HG03432 (cell line): Measurements from ENCODE around the gene ARHGAP9.
"Not testable (repeated sequence)": the region's sequence is repeated elsewhere in the genome, so short reads cannot be mapped to it uniquely, and the experiment has no call there.

ENCODE experiments used
- ATAC-seq: cut with Tn5 transposase; IDR thresholded peaks from one replicate; pipeline ENCODE4 v1.9.1; 2021; ENCODE audit warnings: mild to moderate bottlenecking, moderate library complexity; ENCODE audit not compliant: unreplicated experiment

Gene ARHGAP9

DNA sequence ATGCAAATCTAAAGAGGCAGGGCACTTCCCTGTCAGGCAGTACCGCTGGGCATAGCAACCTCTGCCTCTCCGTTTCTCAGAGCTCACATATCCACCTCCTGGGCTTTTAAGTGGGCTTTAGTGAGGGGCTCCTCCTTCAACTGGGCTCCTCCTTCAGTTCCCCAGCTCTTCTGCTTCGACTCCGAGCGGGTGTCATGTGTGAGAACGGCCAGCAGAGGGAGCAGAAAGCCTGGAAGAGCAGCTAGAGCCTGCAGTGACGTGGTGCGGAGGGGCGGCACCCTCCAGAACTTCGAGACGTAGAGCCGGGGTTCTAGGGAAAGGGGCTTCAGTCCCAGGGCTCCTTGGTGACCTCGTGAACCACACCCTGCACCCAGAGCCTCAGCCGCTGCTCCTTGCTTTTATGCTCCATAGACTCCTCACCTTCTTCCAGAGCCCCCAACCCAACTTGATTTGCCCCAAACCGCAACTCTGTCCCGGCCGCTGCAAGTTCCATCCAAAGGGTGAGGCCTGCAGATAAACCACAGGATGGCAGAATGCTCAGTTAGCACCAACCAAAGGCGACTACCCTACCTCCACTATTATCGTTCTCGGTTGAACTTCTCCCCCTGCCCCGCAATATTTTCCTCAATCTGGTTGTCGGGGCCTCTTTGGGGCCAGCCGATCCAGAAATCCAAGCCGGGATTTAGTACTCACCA is 20.5 kb downstream of the ARHGAP9 start:
- ATAC-seq = peak; percentile 47

DNA sequence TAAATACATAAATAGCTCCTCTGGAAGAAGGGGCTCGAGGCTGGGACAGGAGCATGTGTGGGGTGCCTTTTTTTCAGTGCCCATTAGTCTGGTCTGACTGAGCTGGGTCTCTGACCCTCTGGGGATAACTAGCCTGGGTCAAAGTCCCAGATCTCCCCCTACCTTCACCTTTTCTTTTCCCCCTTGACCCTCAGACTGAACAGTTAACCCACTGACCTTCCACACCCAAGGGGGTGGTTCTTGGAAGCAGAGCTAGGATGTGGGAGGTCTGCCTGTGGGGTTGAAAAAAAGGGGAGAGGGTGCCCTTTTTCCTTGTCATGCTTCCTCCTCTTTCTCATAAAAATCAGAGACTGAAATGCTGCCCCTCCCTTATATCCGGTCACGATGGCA is 21.0 kb downstream of the ARHGAP9 start:
- ATAC-seq = no peak

DNA sequence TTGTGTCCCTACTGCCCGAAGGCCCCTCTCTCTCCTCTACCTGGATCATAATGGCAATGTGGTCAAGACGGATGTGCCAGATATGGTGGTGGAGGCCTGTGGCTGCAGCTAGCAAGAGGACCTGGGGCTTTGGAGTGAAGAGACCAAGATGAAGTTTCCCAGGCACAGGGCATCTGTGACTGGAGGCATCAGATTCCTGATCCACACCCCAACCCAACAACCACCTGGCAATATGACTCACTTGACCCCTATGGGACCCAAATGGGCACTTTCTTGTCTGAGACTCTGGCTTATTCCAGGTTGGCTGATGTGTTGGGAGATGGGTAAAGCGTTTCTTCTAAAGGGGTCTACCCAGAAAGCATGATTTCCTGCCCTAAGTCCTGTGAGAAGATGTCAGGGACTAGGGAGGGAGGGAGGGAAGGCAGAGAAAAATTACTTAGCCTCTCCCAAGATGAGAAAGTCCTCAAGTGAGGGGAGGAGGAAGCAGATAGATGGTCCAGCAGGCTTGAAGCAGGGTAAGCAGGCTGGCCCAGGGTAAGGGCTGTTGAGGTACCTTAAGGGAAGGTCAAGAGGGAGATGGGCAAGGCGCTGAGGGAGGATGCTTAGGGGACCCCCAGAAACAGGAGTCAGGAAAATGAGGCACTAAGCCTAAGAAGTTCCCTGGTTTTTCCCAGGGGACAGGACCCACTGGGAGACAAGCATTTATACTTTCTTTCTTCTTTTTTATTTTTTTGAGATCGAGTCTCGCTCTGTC is 22.8 kb downstream of the ARHGAP9 start:
- no peak for ATAC-seq

DNA sequence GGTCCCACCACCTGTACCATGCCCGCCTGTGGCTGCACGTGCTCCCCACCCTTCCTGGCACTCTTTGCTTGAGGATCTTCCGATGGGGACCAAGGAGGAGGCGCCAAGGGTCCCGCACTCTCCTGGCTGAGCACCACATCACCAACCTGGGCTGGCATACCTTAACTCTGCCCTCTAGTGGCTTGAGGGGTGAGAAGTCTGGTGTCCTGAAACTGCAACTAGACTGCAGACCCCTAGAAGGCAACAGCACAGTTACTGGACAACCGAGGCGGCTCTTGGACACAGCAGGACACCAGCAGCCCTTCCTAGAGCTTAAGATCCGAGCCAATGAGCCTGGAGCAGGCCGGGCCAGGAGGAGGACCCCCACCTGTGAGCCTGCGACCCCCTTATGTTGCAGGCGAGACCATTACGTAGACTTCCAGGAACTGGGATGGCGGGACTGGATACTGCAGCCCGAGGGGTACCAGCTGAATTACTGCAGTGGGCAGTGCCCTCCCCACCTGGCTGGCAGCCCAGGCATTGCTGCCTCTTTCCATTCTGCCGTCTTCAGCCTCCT is 23.4 kb downstream of the ARHGAP9 start:
- peak; percentile 27 for ATAC-seq

DNA sequence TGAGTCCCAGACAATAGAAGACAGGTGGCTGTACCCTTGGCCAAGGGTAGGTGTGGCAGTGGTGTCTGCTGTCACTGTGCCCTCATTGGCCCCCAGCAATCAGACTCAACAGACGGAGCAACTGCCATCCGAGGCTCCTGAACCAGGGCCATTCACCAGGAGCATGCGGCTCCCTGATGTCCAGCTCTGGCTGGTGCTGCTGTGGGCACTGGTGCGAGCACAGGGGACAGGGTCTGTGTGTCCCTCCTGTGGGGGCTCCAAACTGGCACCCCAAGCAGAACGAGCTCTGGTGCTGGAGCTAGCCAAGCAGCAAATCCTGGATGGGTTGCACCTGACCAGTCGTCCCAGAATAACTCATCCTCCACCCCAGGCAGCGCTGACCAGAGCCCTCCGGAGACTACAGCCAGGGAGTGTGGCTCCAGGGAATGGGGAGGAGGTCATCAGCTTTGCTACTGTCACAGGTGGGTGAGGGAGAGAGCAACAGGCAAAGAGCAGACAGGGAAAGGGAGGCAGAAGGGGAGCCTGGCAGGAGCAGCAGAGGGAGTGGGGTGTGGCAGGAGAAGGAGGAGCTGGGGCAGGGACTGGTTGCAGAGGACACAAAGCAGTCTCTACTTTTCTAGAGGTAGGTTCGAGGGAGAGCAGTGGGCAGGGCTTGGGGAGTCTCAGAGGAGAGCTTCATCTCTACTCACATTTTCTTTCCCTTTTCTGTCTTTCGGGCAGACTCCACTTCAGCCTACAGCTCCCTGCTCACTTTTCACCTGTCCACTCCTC is 24.1 kb downstream of the ARHGAP9 start:
- ATAC-seq = no peak

DNA sequence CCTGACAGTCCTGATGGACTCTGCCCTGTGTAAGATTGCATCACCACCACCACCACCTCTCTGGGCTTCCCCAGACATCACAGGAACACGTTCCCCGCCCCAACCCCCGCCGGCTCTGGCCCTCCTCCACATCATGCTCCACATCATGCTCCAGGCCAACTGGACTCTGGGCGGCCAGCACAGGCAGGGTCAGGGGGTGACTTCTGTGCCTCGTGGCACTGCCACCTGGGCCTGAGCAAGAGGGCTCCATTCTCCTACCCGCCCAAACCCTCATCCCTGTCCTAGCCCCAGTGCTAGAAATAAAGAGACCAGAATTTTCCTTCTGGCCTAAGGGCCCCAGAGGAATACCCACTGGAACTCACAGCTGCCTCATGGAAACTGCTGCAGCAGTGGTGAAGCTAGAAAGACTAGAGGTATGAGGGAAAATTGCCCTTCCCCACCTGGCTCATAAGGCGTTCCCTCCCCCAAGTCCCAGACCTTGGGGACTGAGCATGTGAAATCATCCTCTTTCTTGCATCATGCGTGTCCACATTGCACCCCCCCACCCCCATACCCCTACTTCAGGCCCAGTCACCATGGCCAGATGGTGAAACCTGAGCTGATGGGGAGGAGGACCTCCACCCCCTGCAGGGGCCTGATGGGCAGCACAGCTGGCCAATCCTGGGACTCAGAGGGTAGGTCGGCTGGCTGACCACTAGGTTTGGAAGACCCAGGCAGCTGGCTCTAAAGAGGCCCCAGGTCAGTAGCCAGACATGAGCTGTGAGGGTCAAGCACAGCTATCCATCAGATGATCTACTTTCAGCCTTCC is 24.9 kb downstream of the ARHGAP9 start, which contains the start of gene INHBE:
INHBE (plus strand) TSS at position 742 of the 808 bp plus-strand sequence. CDS start 230 bp downstream, outside the sequence.
- ATAC-seq = no peak

DNA sequence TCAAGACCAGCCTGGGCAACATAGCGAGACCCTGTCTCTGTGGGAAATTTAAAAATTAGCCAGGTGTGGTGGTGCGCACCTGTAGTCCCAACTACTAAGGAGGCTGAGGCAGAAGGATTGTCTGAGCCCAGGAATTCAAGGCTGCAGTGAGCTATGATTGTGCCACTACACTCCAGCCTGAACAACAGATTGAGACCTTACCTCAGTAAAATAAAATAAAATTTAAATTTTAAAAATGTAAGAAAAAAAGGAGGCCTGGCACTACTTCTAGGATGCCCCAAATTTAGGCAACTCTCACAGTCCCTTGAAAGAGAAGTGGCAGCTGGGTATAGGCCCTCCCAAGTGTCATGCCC is 25.5 kb downstream of the ARHGAP9 start:
- no peak for ATAC-seq

DNA sequence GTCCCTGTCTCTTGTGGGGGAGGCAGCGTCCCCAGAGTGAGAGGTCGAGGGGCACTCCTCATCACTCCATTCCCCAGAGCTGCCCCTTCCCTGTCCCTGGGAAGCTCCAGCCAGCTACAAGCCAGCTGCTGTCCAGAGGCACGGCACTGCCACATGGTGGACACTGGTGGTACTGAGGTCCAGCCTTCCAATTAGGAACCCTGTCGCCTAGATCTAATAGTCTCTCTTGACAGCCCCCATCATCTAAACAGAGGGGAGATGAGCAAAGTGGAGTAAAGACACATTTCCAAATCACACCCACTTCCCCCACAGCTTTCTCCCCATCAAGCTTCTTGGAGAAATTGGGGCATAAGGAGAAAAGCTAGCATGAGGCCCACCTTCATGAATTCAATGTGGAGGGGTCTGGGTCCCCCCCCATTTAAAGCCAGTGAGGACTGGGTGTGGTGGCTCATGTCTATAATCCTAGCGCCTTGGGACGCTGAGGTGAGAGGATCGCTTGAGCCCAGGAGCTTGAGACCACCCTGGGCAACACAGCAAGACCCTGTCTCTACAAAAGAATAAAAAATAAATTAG is 26.6 kb downstream of the ARHGAP9 start:
- ATAC-seq = peak; percentile 39

DNA sequence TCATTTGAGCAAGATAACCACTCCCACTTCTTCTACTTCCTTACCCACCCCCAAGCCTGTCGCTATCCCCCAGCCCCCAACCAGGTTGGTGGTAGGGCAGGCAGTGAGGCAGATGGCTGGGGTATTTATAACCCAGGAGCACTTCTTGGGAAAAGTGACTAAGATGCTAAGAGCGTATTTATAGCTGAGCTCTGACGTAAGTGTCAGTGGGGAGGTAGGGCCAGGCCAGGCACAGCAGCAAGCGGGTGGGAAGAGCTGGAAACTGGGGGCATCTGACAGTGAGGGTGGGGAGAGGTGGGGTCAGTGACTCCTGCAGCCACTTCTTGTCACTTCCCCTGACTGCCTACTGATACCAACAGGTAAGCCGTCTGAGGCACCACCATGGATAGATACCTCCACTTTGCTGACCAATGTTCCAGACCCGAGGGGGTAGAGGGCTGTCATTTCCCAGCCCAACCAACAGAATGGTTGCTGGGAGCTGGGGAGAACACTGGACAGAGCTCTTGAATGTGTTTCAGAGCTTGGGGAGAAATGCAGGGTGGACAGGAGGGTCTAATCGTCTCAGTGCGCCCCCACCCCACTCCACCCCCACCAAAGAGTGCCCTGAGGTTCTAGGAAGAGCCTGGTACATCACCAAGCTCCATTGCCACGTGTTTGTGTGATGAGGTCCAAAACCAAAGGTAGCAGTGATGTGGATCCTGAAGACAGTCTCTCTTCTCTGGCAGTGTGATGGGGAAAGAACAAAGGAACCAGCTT is 27.3 kb downstream of the ARHGAP9 start:
- no peak for ATAC-seq

DNA sequence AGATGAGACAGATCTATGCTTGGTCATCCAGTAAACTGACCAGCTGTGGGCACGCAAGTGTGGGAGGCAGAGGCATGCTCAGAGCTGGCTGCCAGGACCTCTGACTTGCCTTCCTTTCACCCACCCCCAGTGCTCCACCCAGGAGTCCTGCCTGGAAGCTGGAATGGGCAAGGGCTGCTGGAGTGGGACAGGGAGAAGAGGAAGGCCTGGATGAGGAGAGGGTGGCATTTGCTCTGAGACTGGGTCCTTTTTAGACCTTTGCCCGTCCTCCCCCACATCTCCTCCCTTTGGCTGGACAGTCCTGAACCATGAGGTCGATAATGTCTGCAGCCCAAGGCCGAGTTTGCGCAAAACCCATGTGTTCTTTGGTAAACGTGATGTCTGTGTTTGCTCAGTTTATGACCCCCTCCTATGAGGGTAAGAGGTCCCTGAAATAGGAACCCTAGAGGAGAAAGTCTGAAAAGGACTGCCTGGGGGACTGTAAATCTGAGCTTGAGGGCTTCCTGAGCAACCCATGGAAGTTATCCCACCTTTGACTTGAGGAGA is 28.4 kb downstream of the ARHGAP9 start:
- no peak for ATAC-seq

DNA sequence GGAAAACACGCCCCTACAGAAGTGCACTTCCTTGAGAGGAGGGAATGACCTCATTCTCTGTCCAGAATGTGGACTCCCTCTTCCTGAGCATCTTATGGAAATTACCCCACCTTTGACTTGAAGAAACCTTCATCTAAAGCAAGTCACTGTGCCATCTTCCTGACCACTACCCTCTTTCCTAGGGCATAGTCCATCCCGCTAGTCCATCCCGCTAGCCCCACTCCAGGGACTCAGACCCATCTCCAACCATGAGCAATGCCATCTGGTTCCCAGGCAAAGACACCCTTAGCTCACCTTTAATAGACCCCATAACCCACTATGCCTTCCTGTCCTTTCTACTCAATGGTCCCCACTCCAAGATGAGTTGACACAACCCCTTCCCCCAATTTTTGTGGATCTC is 29.6 kb downstream of the ARHGAP9 start:
- no peak for ATAC-seq

DNA sequence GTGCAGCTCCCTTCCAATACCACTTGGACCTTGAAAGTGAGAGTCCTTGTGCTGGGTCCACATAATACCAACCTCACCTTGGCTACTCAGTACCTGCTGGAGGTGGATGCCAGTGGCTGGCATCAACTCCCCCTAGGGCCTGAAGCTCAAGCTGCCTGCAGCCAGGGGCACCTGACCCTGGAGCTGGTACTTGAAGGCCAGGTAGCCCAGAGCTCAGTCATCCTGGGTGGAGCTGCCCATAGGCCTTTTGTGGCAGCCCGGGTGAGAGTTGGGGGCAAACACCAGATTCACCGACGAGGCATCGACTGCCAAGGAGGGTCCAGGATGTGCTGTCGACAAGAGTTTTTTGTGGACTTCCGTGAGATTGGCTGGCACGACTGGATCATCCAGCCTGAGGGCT is 30.3 kb downstream of the ARHGAP9 start:
- ATAC-seq = no peak

DNA sequence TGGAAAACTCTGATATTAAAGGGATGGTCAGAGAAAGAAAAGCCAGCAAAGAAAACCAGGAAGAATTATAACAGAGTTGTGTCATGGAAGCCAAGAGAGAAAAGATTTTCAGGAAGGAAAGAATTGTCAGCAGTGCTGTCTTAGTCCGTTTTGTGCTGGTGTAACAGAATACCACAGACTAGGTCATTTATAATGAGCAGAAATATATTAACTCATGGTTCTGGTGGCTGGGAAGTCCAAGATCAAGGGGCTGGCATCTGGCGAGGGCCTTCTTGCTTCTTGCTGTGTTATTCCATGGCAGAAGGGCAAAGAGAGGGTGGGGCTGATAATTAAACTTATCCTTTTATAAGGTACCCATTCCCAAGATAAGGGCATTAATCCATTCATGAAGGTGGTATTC is 31.0 kb downstream of the ARHGAP9 start:
- ATAC-seq = no peak

DNA sequence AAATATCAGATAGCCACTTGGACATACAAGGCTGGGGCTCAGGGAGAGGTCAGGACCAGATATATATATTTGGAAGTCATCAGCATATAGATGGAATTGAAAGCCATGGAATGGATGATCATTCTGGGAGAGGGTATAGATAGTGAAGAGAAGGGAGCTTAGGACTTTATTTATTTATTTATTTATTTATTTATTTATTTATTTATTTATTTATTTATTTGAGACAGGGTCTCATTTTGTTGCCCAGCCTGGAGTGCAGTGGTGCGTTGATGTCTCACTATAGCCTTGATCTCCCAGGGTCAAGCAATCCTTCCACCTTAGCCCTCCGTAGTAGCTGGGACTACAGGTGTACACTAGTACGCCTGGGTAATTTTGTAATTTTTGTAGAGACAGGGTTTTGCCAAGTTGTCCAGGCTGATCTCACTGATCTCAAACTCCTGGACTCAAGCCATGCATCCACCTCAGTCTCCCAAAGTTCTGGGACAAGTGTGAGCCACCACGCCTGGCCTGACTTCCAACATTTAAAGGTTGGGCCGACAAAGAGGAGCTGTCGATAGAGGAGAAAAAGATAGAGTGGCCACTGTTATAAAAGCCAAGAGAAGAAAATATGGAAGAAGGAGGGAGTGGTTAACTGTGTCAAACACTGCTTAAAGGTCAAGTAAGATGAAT is 33.2 kb downstream of the ARHGAP9 start:
- no peak for ATAC-seq

DNA sequence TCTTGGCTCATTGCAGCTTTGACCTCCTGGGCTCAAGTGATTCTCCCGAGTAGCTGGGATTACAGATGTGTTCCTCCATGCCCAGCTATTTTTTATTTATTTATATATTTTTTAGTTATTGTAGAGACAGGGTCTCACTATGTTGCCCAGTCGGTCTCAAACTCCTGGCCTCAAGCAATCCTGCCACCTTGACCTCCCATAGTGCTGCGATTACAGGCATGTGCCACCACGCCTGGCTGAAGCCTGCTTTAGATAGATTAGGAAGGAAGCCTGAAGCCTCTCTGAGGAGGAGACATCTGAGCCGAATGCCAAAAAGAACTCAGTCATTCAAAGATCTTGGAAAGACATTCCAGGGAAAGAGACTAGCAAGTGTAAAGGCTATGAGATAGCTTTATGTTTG is 34.9 kb downstream of the ARHGAP9 start:
- no peak for ATAC-seq

DNA sequence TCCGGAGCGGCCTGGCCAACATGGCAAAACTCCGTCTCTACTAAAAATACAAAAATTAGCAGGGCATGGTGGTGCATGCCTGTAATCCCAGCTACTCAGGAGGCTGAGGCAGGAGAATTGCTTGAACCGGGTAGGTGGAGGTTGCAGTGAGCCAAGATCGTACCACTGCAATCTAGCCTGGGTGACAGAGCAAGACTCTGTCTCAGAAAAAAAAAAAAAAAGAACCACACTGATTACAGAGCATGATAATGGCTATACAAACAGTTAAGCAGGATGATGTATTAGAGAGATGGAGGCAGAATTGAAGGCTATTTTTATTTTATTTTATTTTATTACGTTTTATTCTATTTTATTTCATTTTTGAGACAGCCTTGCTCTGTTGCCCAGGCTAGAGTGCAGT is 35.3 kb downstream of the ARHGAP9 start:
- not testable (repeated sequence) for ATAC-seq

DNA sequence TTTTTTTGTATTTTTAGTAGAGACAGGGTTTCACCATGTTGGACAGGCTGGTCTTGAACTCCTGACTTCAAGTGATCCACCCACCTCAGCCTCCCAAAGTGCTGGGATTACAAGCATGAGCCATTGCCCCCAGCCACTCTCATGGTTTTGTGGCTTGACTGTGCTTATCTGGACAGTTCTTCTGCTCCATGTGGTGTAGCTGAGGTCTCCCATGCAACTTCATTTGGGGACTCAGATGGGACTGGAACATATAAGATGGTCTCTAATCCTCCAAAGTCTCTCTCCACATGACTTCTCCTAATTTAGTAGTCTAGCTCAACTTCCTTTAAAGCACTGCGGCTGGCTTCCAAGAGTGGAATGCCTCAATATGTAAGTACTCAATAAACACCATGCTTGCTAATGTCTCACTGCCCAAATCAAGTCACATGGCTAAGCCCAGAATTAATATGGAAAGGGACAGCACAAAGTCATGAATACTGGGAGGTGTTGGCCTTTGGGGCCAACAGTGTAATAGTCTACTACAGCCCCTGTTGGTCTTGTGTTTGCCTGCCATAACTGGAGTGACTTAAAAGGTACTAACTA is 37.7 kb downstream of the ARHGAP9 start:
- no peak for ATAC-seq

DNA sequence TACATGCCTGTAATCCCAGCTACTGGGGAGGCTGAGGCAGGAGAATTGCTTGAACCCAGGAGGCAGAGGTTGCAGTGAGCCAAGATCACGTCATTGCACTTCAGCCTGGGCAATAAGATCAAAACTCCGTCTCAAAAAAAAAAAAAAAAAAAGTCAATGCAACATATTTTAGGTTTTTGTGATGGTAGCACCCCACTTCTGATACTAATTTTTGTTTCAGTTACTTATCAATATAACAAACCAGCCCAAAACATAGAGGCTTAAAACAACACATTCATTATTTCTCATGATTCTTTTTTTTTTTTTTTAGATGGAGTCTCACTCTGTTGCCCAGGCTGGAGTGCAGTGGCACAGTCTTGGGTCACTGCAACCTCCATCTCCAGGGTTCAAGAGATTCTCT is 38.3 kb downstream of the ARHGAP9 start:
- not testable (repeated sequence) for ATAC-seq
